Body of pancreas (tissue), 4 donors: ENCODE results near the gene ADGRL3. TPM values are rescaled to one million over a fixed set of nuclear protein-coding genes. Genes with fewer than 3 reads are reported as not detected.

ENCODE experiments used
- ATAC-seq: fragments of 150-250 bp; one replicate; pipeline ENCODE4 v1.9.1; 2016
- DNase-seq, 4 donors: peaks; one replicate each; pipeline ENCODE4 v3.0.0-alpha.2; 2019
- H3K27ac ChIP-seq, 4 donors: fragments of 200-600 bp; sonication (generic); 1 replicate in 3 of 4; 2 replicates in 1 of 4; pipeline versions ENCODE4 v1.5.1 to v1.6.1; 2016 to 2019; ENCODE audit warnings: mild to moderate bottlenecking in 1 of 4, mixed read lengths in 1 of 4, moderate library complexity in 1 of 4
- H3K27me3 ChIP-seq, 2 donors: fragments of 200-600 bp; sonication (generic); one replicate each; pipeline ENCODE4 v1.6.0; 2016; ENCODE audit warnings: mild to moderate bottlenecking in 1 of 2
- H3K36me3 ChIP-seq, 2 donors: fragments of 200-600 bp; sonication (generic); replicated peaks in 1 of 2; 2 replicates each; pipeline ENCODE4 v1.5.1; 2016; ENCODE audit warnings: low read depth in 2 of 2; ENCODE audit not compliant: insufficient read depth in 1 of 2
- H3K4me1 ChIP-seq: fragments of 200-600 bp; sonication (generic); one replicate; pipeline ENCODE4 v1.6.0; 2016
- H3K4me3 ChIP-seq, 2 donors: fragments of 200-600 bp; sonication (generic); 1 replicate in 1 of 2; 2 replicates in 1 of 2; pipeline ENCODE4 v1.5.1; 2016 to 2019
- H3K9me3 ChIP-seq, 3 donors: fragments of 200-600 bp; sonication (generic); 1 replicate in 2 of 3; 2 replicates in 1 of 3; pipeline ENCODE4 v1.5.1; 2016
- POLR2A ChIP-seq, 3 donors: fragments of 450-650 bp; IDR thresholded peaks; one replicate each; pipeline ENCODE4 v1.6.1; 2016; ENCODE audit warnings: antibody characterized with exemption in 3 of 3, mild to moderate bottlenecking in 2 of 3
- WGBS, 2 donors: methylation state at CpG; one replicate each; pipeline ENCODE4 v1.1.5; 2017; 5-methylcytosine and 5-hydroxymethylcytosine counted together
- intact Hi-C: fragments of 100-400 bp; cut with DNase I; formaldehyde crosslinking; loops from one replicate; pipeline ENCODE4 v1.15.1; 2023
- total RNA-seq, 2 donors: library from RNA; depleted of rRNA; stranded (reverse); fragments of >200 nt; gene quantifications; one replicate each; pipeline ENCODE4 v1.1.0, GENCODE V29; 2016
- TF ChIP-seq, protein P1 (sequence below), 7 experiments: fragments of 450-650 bp in 4 of 7; fragments of 200-600 bp in 3 of 7; sonication (generic) in 3 of 7; IDR thresholded peaks; one replicate each; pipeline ENCODE4 v1.5.1; 2016 to 2019; ENCODE audit warnings: antibody characterized with exemption in 7 of 7

Gene ADGRL3
- total RNA-seq, 2 donors from 2014 or later: 0.33 to 1.0 TPM

- Histone ChIP-seq H3K36me3 (no peaks in the 10 kb centered on the region), H3K4me1 (no peaks in the 10 kb centered on the region), H3K27me3 (no peaks in the 10 kb centered on the region), H3K27ac (no peak overlapping the region), H3K4me3 (no peak overlapping the region), H3K9me3 (no peaks in the 10 kb centered on the region)
- WGBS, 2 donors: 25 to 33% methylated on average over 1 of the region's 1 CpG
- DNase-seq (no peak), ATAC-seq (no peak)
- TF ChIP-seq, protein P1, sequence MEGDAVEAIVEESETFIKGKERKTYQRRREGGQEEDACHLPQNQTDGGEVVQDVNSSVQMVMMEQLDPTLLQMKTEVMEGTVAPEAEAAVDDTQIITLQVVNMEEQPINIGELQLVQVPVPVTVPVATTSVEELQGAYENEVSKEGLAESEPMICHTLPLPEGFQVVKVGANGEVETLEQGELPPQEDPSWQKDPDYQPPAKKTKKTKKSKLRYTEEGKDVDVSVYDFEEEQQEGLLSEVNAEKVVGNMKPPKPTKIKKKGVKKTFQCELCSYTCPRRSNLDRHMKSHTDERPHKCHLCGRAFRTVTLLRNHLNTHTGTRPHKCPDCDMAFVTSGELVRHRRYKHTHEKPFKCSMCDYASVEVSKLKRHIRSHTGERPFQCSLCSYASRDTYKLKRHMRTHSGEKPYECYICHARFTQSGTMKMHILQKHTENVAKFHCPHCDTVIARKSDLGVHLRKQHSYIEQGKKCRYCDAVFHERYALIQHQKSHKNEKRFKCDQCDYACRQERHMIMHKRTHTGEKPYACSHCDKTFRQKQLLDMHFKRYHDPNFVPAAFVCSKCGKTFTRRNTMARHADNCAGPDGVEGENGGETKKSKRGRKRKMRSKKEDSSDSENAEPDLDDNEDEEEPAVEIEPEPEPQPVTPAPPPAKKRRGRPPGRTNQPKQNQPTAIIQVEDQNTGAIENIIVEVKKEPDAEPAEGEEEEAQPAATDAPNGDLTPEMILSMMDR (IDR thresholded peaks at IDR 0.05): no peak
- no peak for TF ChIP-seq POLR2A (IDR thresholded peaks at IDR 0.05)
- intact Hi-C loops: no loop called here
These were observed 200.4 kb downstream of the ADGRL3 start for GRCh38 chr4:61400439-61401038.

GRCh38 chr4:61401771-61402170 lies 201.6 kb downstream of the ADGRL3 start:
- TF ChIP-seq, protein P1 (IDR thresholded peaks at IDR 0.05): no peak
- no peak for TF ChIP-seq POLR2A (IDR thresholded peaks at IDR 0.05)
- Histone ChIP-seq H3K4me1 (no peaks in the 10 kb centered on the region), H3K36me3 (no peaks in the 10 kb centered on the region), H3K27ac (no peak overlapping the region), H3K9me3 (no peaks in the 10 kb centered on the region), H3K4me3 (no peak overlapping the region), H3K27me3 (no peaks in the 10 kb centered on the region)
- intact Hi-C loops: no loop called here
- ATAC-seq (no peak), DNase-seq (no peak)

- no peak overlapping the region for H3K4me3 ChIP-seq
- H3K9me3 ChIP-seq: no peaks in the 10 kb centered on the region
- no peaks in the 10 kb centered on the region for H3K27me3 ChIP-seq
- ATAC-seq: no peak
- no peak for DNase-seq
- WGBS, 2 donors: 61 to 75% methylated on average over 1 of the region's 1 CpG
- H3K36me3 ChIP-seq: no peaks in the 10 kb centered on the region
- no peaks in the 10 kb centered on the region for H3K4me1 ChIP-seq
- no peak overlapping the region for H3K27ac ChIP-seq
- intact Hi-C loops: no loop called here
- TF ChIP-seq, protein P1 (IDR thresholded peaks at IDR 0.05): no peak
These were observed 205.2 kb downstream of the ADGRL3 start for GRCh38 chr4:61405307-61405706.

- Histone ChIP-seq H3K36me3 (no peaks in the 10 kb centered on the region), H3K27ac (no peak overlapping the region), H3K27me3 (no peaks in the 10 kb centered on the region), H3K4me3 (no peak overlapping the region), H3K4me1 (no peaks in the 10 kb centered on the region), H3K9me3 (no peaks in the 10 kb centered on the region)
- intact Hi-C loops: no loop called here
- ATAC-seq: peak; percentile 35
- 16 to 18% methylated on average over 2 of the region's 2 CpGs for WGBS, 2 donors
- no peak for DNase-seq
- TF ChIP-seq, protein P1 (IDR thresholded peaks at IDR 0.05): no peak
- TF ChIP-seq POLR2A (IDR thresholded peaks at IDR 0.05): no peak
These were observed 206.6 kb downstream of the ADGRL3 start for GRCh38 chr4:61406677-61407076.
